Hepatocyte (in vitro differentiated cells): Measurements from ENCODE around the gene ACVR2A.

Experiments used
- CTCF ChIP-seq: fragments of 200-600 bp; sonication (generic); IDR thresholded peaks from 2 replicates; pipeline ENCODE4 v1.5.1; 2016; ENCODE audit warnings: antibody characterized with exemption, mild to moderate bottlenecking; ENCODE audit not compliant: poor library complexity
- EZH2phosphoT487 ChIP-seq: fragments of 200-600 bp; sonication (generic); IDR thresholded peaks from one replicate; pipeline ENCODE4 v1.6.1; 2018; ENCODE audit warnings: antibody characterized with exemption, mild to moderate bottlenecking, low read depth, moderate library complexity; ENCODE audit not compliant: unreplicated experiment, severe bottlenecking

GRCh38 chr2:147977679-147978078, 132.8 kb downstream of the ACVR2A start:
- no peak for TF ChIP-seq CTCF
- TF ChIP-seq EZH2phosphoT487: no peak
